GM12892 (cell line): ENCODE data around the gene ZNF398.

Source experiments
- POLR2AphosphoS5 ChIP-seq: IDR thresholded peaks from 2 replicates; pipeline ENCODE4 v1.6.1; 2011; ENCODE audit warnings: low read depth, low read length, control low read depth
- TAF1 ChIP-seq: IDR thresholded peaks from 2 replicates; pipeline ENCODE4 v1.6.1; 2011; ENCODE audit warnings: low read depth, mild to moderate bottlenecking, control low read depth, low read length, borderline replicate concordance

GRCh38 chr7:149133028-149133710 is 14.1 kb upstream of the ZNF398 start:
- TF ChIP-seq TAF1 (no peak), POLR2AphosphoS5 (no peak)
